SK-N-SH (cell line): ENCODE data around the gene FPR2. TPM values are rescaled to one million over a fixed set of nuclear protein-coding genes. Genes with fewer than 3 reads are reported as not detected.

Experiments used
- CTCF ChIA-PET: fragments of 300-600, 350-600 bp; formaldehyde crosslinking; extraction: SDS; loops from one replicate; lab custom pipeline; 2021; lab: Yijun Ruan, JAX
- POLR2A ChIA-PET: fragments of 350-600 bp; sonication (Branson Sonifier 250); formaldehyde crosslinking; extraction: SDS; loops from one replicate; lab custom pipeline; 2020; ENCODE audit warnings: antibody characterized with exemption, inconsistent platforms; lab: Yijun Ruan, JAX
- DNase-seq: peaks from one replicate; pipeline ENCODE4 v3.0.0; 2012
- H2AFZ ChIP-seq: fragments of 200-600 bp; sonication (generic); 2 replicates; pipeline ENCODE4 v1.8.1; 2016; ENCODE audit warnings: antibody characterized with exemption, mild to moderate bottlenecking, low read depth
- H3F3A ChIP-seq: fragments of 200-600 bp; sonication (generic); replicated peaks from 2 replicates; pipeline ENCODE3; 2016; ENCODE audit warnings: antibody characterized with exemption, mild to moderate bottlenecking; ENCODE audit not compliant: insufficient read depth
- H3K27ac ChIP-seq, 2 experiments: fragments of 200-500 bp in 1 of 2; fragments of 200-600 bp in 1 of 2; sonication (Bioruptor generic) in 1 of 2; sonication (generic), shearing (Covaris generic) in 1 of 2; 2 replicates each; pipeline versions ENCODE4 v1.5.1 to v1.6.1; 2014 to 2016; ENCODE audit warnings: low read depth in 2 of 2, inconsistent platforms in 1 of 2, low read length in 1 of 2, mild to moderate bottlenecking in 1 of 2, mixed read lengths in 1 of 2
- H3K27me3 ChIP-seq: fragments of 200-600 bp; sonication (generic), shearing (Covaris generic); 2 replicates; pipeline ENCODE4 v1.6.1; 2016; ENCODE audit warnings: mixed run types; ENCODE audit not compliant: insufficient read depth
- H3K36me3 ChIP-seq, 2 experiments: fragments of 200-500 bp in 1 of 2; fragments of 200-600 bp in 1 of 2; sonication (Bioruptor generic) in 1 of 2; sonication (generic) in 1 of 2; replicated peaks in 1 of 2; 2 replicates each; pipeline versions ENCODE3 to v1.5.1; 2014 to 2016; ENCODE audit warnings: low read length in 1 of 2, mild to moderate bottlenecking in 1 of 2; ENCODE audit not compliant: insufficient read depth in 2 of 2, control insufficient read depth in 1 of 2
- H3K4me1 ChIP-seq, 2 experiments: fragments of 200-500 bp in 1 of 2; fragments of 200-600 bp in 1 of 2; sonication (Bioruptor generic) in 1 of 2; sonication (generic), shearing (Covaris generic) in 1 of 2; 2 replicates each; pipeline versions ENCODE4 v1.5.1 to v1.6.1; 2014 to 2016; ENCODE audit warnings: low read depth in 1 of 2, low read length in 1 of 2, mixed run types in 1 of 2; ENCODE audit not compliant: insufficient read depth in 2 of 2, control insufficient read depth in 1 of 2
- H3K4me2 ChIP-seq: fragments of 200-600 bp; sonication (generic), shearing (Covaris generic); 2 replicates; pipeline ENCODE4 v1.6.1; 2017; ENCODE audit warnings: mixed run types
- H3K4me3 ChIP-seq, 2 experiments: fragments of 200-500 bp in 1 of 2; fragments of 200-600 bp in 1 of 2; sonication (Bioruptor generic) in 1 of 2; sonication (generic), shearing (Covaris generic) in 1 of 2; 2 replicates each; pipeline versions ENCODE4 v1.5.1 to v1.8.1; 2014 to 2016; ENCODE audit warnings: low read depth in 2 of 2, inconsistent platforms in 1 of 2, low read length in 1 of 2, mild to moderate bottlenecking in 1 of 2, mixed read lengths in 1 of 2, moderate library complexity in 1 of 2
- H3K79me2 ChIP-seq: fragments of 200-600 bp; sonication (generic); 2 replicates; pipeline ENCODE4 v1.8.1; 2017; ENCODE audit warnings: mild to moderate bottlenecking; ENCODE audit not compliant: insufficient read depth
- H3K9ac ChIP-seq: fragments of 200-600 bp; sonication (generic); 2 replicates; pipeline ENCODE4 v1.6.1; 2017; ENCODE audit warnings: mixed run types
- H3K9me2 ChIP-seq: fragments of 200-600 bp; sonication (generic); 2 replicates; pipeline ENCODE4 v1.6.1; 2017; ENCODE audit warnings: mixed run types
- H3K9me3 ChIP-seq: fragments of 200-600 bp; sonication (generic); 2 replicates; pipeline ENCODE4 v1.6.1; 2017; ENCODE audit warnings: mixed run types, mild to moderate bottlenecking, moderate library complexity
- H4K20me1 ChIP-seq: fragments of 200-600 bp; sonication (generic); 2 replicates; pipeline ENCODE4 v1.6.1; 2017; ENCODE audit warnings: mild to moderate bottlenecking, mixed run types; ENCODE audit not compliant: insufficient read depth
- CTCF ChIP-seq: fragments of 200-600 bp; sonication (generic); IDR thresholded peaks from 2 replicates; pipeline ENCODE4 v1.6.1; 2017; ENCODE audit warnings: antibody characterized with exemption, mild to moderate bottlenecking, moderate library complexity
- EP300 ChIP-seq, 2 experiments: IDR thresholded peaks; 2 replicates each; pipeline versions ENCODE4 v1.4.0 to v1.6.1; 2012; ENCODE audit warnings: borderline replicate concordance in 1 of 2, low read depth in 1 of 2, low read length in 1 of 2
- EZH2phosphoT487 ChIP-seq: fragments of 200-600 bp; sonication (generic); IDR thresholded peaks from 2 replicates; pipeline ENCODE4 v1.6.1; 2017; ENCODE audit warnings: low read depth, mixed run types, mild to moderate bottlenecking, antibody characterized with exemption, moderate library complexity, borderline replicate concordance
- FOXJ3 ChIP-seq: sonication (generic); formaldehyde crosslinking; IDR thresholded peaks from 2 replicates; pipeline ENCODE4 v1.5.1; 2020; ENCODE audit warnings: mild to moderate bottlenecking, missing genetic modification reagents
- GABPA ChIP-seq: IDR thresholded peaks from 2 replicates; pipeline ENCODE4 v1.4.0; 2012; ENCODE audit warnings: low read depth, mild to moderate bottlenecking
- GATA2 ChIP-seq: sonication (generic); formaldehyde crosslinking; IDR thresholded peaks from 2 replicates; pipeline ENCODE4 v1.5.0; 2020; ENCODE audit warnings: mild to moderate bottlenecking, missing genetic modification reagents
- RAD21 ChIP-seq: IDR thresholded peaks from 2 replicates; pipeline ENCODE4 v1.6.1; 2012; ENCODE audit warnings: mild to moderate bottlenecking, low read length
- RFX5 ChIP-seq: IDR thresholded peaks from 2 replicates; pipeline ENCODE4 v1.6.1; 2012; ENCODE audit warnings: mild to moderate bottlenecking, improper control_type of control experiment, low read length
- RXRA ChIP-seq: IDR thresholded peaks from 2 replicates; pipeline ENCODE4 v1.4.0; 2012; ENCODE audit warnings: low read depth, mild to moderate bottlenecking, borderline replicate concordance
- SIN3A ChIP-seq: IDR thresholded peaks from 2 replicates; pipeline ENCODE4 v1.6.1; 2012; ENCODE audit warnings: low read depth, mild to moderate bottlenecking, low read length, moderate library complexity, borderline replicate concordance
- SMC3 ChIP-seq: IDR thresholded peaks from 2 replicates; pipeline ENCODE4 v1.6.1; 2012; ENCODE audit warnings: low read depth, low read length, improper control_type of control experiment
- TAF1 ChIP-seq: IDR thresholded peaks from 2 replicates; pipeline ENCODE4 v1.6.1; 2012; ENCODE audit warnings: low read depth, mild to moderate bottlenecking, low read length, moderate library complexity, borderline replicate concordance
- TCF12 ChIP-seq: IDR thresholded peaks from 2 replicates; pipeline ENCODE4 v1.4.0; 2012
- YY1 ChIP-seq: IDR thresholded peaks from 2 replicates; pipeline ENCODE4 v1.4.0; 2012; ENCODE audit warnings: low read depth, mild to moderate bottlenecking
- ZBTB33 ChIP-seq: IDR thresholded peaks from 2 replicates; pipeline ENCODE4 v1.4.0; 2012; ENCODE audit warnings: low read depth, borderline replicate concordance
- WGBS: methylation state at CpG from one replicate; pipeline ENCODE4 v1.1.6; 2017; ENCODE audit warnings: low lambda C conversion rate; 5-methylcytosine and 5-hydroxymethylcytosine counted together
- polyA plus RNA-seq, 3 experiments: library from polyadenylated mRNA; depleted of rRNA; stranded (reverse); fragments of >200 nt; gene quantifications; 2 replicates each; pipeline ENCODE4 v1.2.3, GENCODE V29; 2012
- TF ChIP-seq, protein P1 (sequence below): IDR thresholded peaks from 2 replicates; pipeline ENCODE4 v1.4.0; 2012; ENCODE audit warnings: low read depth
- TF ChIP-seq, protein P2 (sequence below): IDR thresholded peaks from 2 replicates; pipeline ENCODE4 v1.6.1; 2012; ENCODE audit warnings: mild to moderate bottlenecking, low read depth, low read length, moderate library complexity
- TF ChIP-seq, protein P3 (sequence below): fragments of 150-350 bp; IDR thresholded peaks from 2 replicates; pipeline ENCODE4 v1.6.1; 2016; ENCODE audit warnings: mild to moderate bottlenecking, low read depth, low read length

FPR2 gene
- polyA plus RNA-seq, 1 of the 3 experiments (the other 2 are of a cell fraction) = not detected

DNA sequence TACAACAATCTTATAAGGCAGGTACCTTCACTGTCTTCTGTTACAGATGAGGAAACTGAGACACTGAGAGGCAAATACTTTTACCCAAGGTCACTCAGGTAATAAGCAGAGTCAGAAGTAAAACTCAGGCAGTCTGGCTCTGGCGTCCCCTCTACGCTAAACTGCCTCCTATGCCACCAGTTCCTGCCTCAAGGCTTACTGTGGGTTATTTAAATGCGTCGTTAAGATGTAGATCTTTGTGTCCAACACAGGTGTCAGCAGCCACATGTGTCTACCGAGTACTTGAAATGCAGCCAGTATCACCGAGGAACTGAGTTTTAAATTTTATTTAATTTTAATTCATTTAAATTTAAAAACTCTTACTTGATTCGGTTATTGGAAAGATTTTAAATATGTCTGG is 39.1 kb upstream of the FPR2 start:
- Histone ChIP-seq H3K4me2 (no peak overlapping the region), H3K36me3 (no peaks in the 10 kb centered on the region), H3K9me2 (no peaks in the 10 kb centered on the region), H3K9me3 (no peaks in the 10 kb centered on the region), H3K27me3 (peaks cover 81% of the 10 kb centered on the region), H3K79me2 (no peaks in the 10 kb centered on the region), H3K4me1 (no peaks in the 10 kb centered on the region), H3K9ac (no peak overlapping the region), H3K4me3 (no peak overlapping the region), H4K20me1 (no peaks in the 10 kb centered on the region), H3F3A (peaks cover 9% of the 10 kb centered on the region), H3K27ac (no peak overlapping the region), H2AFZ (no peak overlapping the region)
- 8% methylated on average over 7 of the region's 7 CpGs for WGBS
- no peak for DNase-seq
- CTCF ChIA-PET = no interaction called here
- POLR2A ChIA-PET = no interaction called here
- TF ChIP-seq GABPA (no peak), TCF12 (no peak), TAF1 (no peak), GATA2 (CRISPR knock-in tag) (no peak), SIN3A (no peak), EZH2phosphoT487 (no peak), RAD21 (no peak), YY1 (no peak), RXRA (no peak), EP300 (IDR thresholded peaks at IDR 0.05; ENCODE audit: borderline replicate concordance in 1 of 2, low read depth in 1 of 2, low read length in 1 of 2) (no peak)
- TF ChIP-seq, protein P1, sequence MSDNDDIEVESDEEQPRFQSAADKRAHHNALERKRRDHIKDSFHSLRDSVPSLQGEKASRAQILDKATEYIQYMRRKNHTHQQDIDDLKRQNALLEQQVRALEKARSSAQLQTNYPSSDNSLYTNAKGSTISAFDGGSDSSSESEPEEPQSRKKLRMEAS = no peak
- TF ChIP-seq, protein P2, sequence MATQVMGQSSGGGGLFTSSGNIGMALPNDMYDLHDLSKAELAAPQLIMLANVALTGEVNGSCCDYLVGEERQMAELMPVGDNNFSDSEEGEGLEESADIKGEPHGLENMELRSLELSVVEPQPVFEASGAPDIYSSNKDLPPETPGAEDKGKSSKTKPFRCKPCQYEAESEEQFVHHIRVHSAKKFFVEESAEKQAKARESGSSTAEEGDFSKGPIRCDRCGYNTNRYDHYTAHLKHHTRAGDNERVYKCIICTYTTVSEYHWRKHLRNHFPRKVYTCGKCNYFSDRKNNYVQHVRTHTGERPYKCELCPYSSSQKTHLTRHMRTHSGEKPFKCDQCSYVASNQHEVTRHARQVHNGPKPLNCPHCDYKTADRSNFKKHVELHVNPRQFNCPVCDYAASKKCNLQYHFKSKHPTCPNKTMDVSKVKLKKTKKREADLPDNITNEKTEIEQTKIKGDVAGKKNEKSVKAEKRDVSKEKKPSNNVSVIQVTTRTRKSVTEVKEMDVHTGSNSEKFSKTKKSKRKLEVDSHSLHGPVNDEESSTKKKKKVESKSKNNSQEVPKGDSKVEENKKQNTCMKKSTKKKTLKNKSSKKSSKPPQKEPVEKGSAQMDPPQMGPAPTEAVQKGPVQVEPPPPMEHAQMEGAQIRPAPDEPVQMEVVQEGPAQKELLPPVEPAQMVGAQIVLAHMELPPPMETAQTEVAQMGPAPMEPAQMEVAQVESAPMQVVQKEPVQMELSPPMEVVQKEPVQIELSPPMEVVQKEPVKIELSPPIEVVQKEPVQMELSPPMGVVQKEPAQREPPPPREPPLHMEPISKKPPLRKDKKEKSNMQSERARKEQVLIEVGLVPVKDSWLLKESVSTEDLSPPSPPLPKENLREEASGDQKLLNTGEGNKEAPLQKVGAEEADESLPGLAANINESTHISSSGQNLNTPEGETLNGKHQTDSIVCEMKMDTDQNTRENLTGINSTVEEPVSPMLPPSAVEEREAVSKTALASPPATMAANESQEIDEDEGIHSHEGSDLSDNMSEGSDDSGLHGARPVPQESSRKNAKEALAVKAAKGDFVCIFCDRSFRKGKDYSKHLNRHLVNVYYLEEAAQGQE = no peak

GRCh38 chr19:51722492-51722891 is 38.5 kb upstream of the FPR2 start:
- Histone ChIP-seq H3K4me1 (no peaks in the 10 kb centered on the region), H3K36me3 (no peaks in the 10 kb centered on the region), H3K4me2 (no peak overlapping the region), H3K4me3 (no peak overlapping the region), H3F3A (peaks cover 9% of the 10 kb centered on the region), H4K20me1 (no peaks in the 10 kb centered on the region), H3K9me3 (no peaks in the 10 kb centered on the region), H3K9me2 (no peaks in the 10 kb centered on the region)
- ChIA-PET POLR2A (no interaction called here), CTCF (no interaction called here)
- WGBS = 3% methylated on average over 2 of the region's 2 CpGs
- no peak for TF ChIP-seq CTCF
- TF ChIP-seq FOXJ3 (CRISPR knock-in tag) = no peak
- TF ChIP-seq, protein P3, sequence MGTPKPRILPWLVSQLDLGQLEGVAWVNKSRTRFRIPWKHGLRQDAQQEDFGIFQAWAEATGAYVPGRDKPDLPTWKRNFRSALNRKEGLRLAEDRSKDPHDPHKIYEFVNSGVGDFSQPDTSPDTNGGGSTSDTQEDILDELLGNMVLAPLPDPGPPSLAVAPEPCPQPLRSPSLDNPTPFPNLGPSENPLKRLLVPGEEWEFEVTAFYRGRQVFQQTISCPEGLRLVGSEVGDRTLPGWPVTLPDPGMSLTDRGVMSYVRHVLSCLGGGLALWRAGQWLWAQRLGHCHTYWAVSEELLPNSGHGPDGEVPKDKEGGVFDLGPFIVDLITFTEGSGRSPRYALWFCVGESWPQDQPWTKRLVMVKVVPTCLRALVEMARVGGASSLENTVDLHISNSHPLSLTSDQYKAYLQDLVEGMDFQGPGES = no peak
- no peak for TF ChIP-seq SMC3
- no peak for TF ChIP-seq TAF1
- TF ChIP-seq ZBTB33 = no peak
- no peak for TF ChIP-seq RFX5
- TF ChIP-seq, all 33 proteins: peak for 0
- no peak overlapping the region for H2AFZ ChIP-seq
- H3K27me3 ChIP-seq = peaks cover 75% of the 10 kb centered on the region
- H3K79me2 ChIP-seq = no peaks in the 10 kb centered on the region
- no peak overlapping the region for H3K9ac ChIP-seq
- H3K27ac ChIP-seq = no peak overlapping the region
- DNase-seq = no peak
